ELF-1 (cell line): ENCODE measurements around the gene ZNF311.

Experiments used
- DNase-seq: peaks from one replicate; pipeline ENCODE4 v3.0.0-alpha.2; 2016; ENCODE audit warnings: low read depth, low spot score

The ZNF311 gene

GRCh38 chr6:29005183-29005885 lies at the start of gene ZNF311:
ZNF311 (minus strand) TSS chr6:29005315; CDS start chr6:29003954, 1,361 bp downstream.
- no peak for DNase-seq

GRCh38 chr6:29051680-29052079 lies 46.6 kb upstream of the ZNF311 start:
- no peak for DNase-seq

GRCh38 chr6:29045075-29045474 lies 40.0 kb upstream of the ZNF311 start, which contains the start of gene OR2W1:
OR2W1 (minus strand) TSS chr6:29045175; CDS start chr6:29045175, 0 bp downstream.
- no peak for DNase-seq

GRCh38 chr6:29035951-29036350 lies 30.8 kb upstream of the ZNF311 start:
- DNase-seq: no peak

GRCh38 chr6:29028821-29029220 lies 23.7 kb upstream of the ZNF311 start:
- DNase-seq: no peak

GRCh38 chr6:29025927-29026585 lies 20.9 kb upstream of the ZNF311 start:
- no peak for DNase-seq

GRCh38 chr6:29021434-29021833 lies 16.3 kb upstream of the ZNF311 start:
- DNase-seq: no peak

GRCh38 chr6:29019629-29020028 lies 14.5 kb upstream of the ZNF311 start:
- no peak for DNase-seq

GRCh38 chr6:29017428-29017802 lies 12.3 kb upstream of the ZNF311 start:
- no peak for DNase-seq

GRCh38 chr6:29016559-29017427 lies 11.7 kb upstream of the ZNF311 start:
- peak; percentile 92 for DNase-seq

- DNase-seq: peak; percentile 56
Observed at GRCh38 chr6:29014729-29015608, 9.9 kb upstream of the ZNF311 start.

GRCh38 chr6:29011276-29011734 lies 6.2 kb upstream of the ZNF311 start:
- DNase-seq: peak; percentile 64

- no peak for DNase-seq
Observed at GRCh38 chr6:29009358-29009757, 4.2 kb upstream of the ZNF311 start.

- no peak for DNase-seq
Observed at GRCh38 chr6:29008089-29008488, 3.0 kb upstream of the ZNF311 start.

GRCh38 chr6:28996844-28997510 lies 8.1 kb downstream of the ZNF311 start:
- DNase-seq: no peak

GRCh38 chr6:28995093-28995650 lies 9.9 kb downstream of the ZNF311 start:
- DNase-seq: no peak

- DNase-seq: peak; percentile 94
Observed at GRCh38 chr6:28988536-28989311, 16.4 kb downstream of the ZNF311 start.

- peak; percentile 97 for DNase-seq
Observed at GRCh38 chr6:28985462-28986164, 19.5 kb downstream of the ZNF311 start.

GRCh38 chr6:28983838-28984237 lies 21.3 kb downstream of the ZNF311 start:
- DNase-seq: no peak
